Nephron (organoid): ENCODE measurements around the gene SLC22A23.

Experiments
- H3K27ac Mint-ChIP-seq, 3 experiments: 2 replicates each; pipeline ENCODE4 v1.8.0; 2020; ENCODE audit warnings: mixed read lengths in 3 of 3, mild to moderate bottlenecking in 2 of 3, moderate library complexity in 1 of 3
- H3K27me3 Mint-ChIP-seq: 2 replicates; pipeline ENCODE4 v1.8.0; 2021; ENCODE audit warnings: low read depth, mild to moderate bottlenecking, moderate library complexity, mixed read lengths
- H3K36me3 Mint-ChIP-seq: 2 replicates; pipeline ENCODE4 v1.8.0; 2020; ENCODE audit warnings: low read depth, mixed read lengths
- H3K4me1 Mint-ChIP-seq: 2 replicates; pipeline ENCODE4 v1.8.0; 2020; ENCODE audit warnings: mixed read lengths
- H3K4me3 Mint-ChIP-seq, 3 experiments: 2 replicates each; pipeline ENCODE4 v1.8.0; 2020; ENCODE audit warnings: mild to moderate bottlenecking in 3 of 3, mixed read lengths in 3 of 3, moderate library complexity in 2 of 3
- H3K9me3 Mint-ChIP-seq: 2 replicates; pipeline ENCODE4 v1.8.0; 2020; ENCODE audit warnings: mixed read lengths
- TF ChIP-seq, protein P1 (sequence below), 3 experiments: fragments of 200-600 bp; sonication (generic); IDR thresholded peaks; one replicate each; pipeline ENCODE4 v1.5.0; 2021; ENCODE audit warnings: antibody characterized with exemption in 3 of 3; ENCODE audit not compliant: unreplicated experiment in 3 of 3

Gene SLC22A23

GRCh38 chr6:3468585-3468984, 11.7 kb upstream of the SLC22A23 start:
- Mint-ChIP-seq H3K27me3 (peaks cover 10% of the 10 kb centered on the region), H3K36me3 (no peaks in the 10 kb centered on the region)

GRCh38 chr6:3467996-3468395, 11.1 kb upstream of the SLC22A23 start:
- H3K36me3 Mint-ChIP-seq: no peaks in the 10 kb centered on the region
- H3K27me3 Mint-ChIP-seq: peaks cover 12% of the 10 kb centered on the region
- H3K9me3 Mint-ChIP-seq: no peaks in the 10 kb centered on the region
- H3K27ac Mint-ChIP-seq: no peak overlapping the region
- H3K4me1 Mint-ChIP-seq: peaks cover 3% of the 10 kb centered on the region
- TF ChIP-seq, protein P1, sequence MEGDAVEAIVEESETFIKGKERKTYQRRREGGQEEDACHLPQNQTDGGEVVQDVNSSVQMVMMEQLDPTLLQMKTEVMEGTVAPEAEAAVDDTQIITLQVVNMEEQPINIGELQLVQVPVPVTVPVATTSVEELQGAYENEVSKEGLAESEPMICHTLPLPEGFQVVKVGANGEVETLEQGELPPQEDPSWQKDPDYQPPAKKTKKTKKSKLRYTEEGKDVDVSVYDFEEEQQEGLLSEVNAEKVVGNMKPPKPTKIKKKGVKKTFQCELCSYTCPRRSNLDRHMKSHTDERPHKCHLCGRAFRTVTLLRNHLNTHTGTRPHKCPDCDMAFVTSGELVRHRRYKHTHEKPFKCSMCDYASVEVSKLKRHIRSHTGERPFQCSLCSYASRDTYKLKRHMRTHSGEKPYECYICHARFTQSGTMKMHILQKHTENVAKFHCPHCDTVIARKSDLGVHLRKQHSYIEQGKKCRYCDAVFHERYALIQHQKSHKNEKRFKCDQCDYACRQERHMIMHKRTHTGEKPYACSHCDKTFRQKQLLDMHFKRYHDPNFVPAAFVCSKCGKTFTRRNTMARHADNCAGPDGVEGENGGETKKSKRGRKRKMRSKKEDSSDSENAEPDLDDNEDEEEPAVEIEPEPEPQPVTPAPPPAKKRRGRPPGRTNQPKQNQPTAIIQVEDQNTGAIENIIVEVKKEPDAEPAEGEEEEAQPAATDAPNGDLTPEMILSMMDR (IDR thresholded peaks at IDR 0.05; ENCODE audit: unreplicated experiment in 3 of 3): no peak
- no peak overlapping the region for H3K4me3 Mint-ChIP-seq

More at GRCh38 chr6:3468585-3468984, 11.7 kb upstream of the SLC22A23 start:
- peaks cover 6% of the 10 kb centered on the region for H3K4me1 Mint-ChIP-seq
- no peak overlapping the region for H3K4me3 Mint-ChIP-seq
- TF ChIP-seq, protein P1 (IDR thresholded peaks at IDR 0.05; ENCODE audit: unreplicated experiment in 3 of 3): no peak
- H3K9me3 Mint-ChIP-seq: no peaks in the 10 kb centered on the region
- H3K27ac Mint-ChIP-seq: no peak overlapping the region

DNA sequence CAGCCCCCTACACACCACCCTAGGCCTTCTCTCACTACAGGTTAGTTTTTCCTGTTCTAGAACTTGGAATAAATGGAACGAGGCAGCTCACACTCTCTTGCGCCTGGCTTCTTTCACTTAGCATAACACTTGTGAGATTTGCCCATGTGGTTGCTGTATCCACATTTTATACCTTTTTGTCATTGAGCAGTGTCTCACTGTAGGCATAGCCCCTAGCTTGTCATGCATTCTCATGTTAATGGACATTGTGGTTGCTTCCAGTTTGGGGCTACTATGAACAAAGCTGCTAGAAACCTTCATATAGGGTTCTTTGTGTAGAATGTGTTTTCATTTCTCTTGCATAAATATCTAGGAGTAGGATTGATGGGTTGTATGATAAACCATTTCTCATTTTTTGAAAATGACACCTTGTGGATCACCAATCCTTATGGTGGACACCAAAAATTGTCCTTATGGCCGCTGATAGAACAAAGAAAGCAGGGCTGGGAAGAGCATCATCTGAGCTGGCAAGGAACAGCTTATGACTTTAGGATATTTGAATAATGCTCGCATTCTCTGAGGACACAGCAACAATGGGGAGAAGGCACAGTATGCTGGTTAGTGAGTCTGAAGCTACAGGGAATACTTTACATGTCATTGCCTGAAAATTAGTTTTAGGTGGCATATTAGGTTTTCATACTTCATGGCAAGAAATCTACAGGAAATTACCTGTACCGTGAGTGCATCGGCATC, 9.8 kb upstream of the SLC22A23 start:
- Mint-ChIP-seq H3K27me3 (peaks cover 19% of the 10 kb centered on the region), H3K36me3 (no peaks in the 10 kb centered on the region), H3K9me3 (peaks cover 3% of the 10 kb centered on the region), H3K4me1 (no peaks in the 10 kb centered on the region), H3K27ac (no peak overlapping the region), H3K4me3 (no peak overlapping the region)
- TF ChIP-seq, protein P1 (IDR thresholded peaks at IDR 0.05; ENCODE audit: unreplicated experiment in 3 of 3): no peak

- Mint-ChIP-seq H3K9me3 (peaks cover 3% of the 10 kb centered on the region), H3K36me3 (no peaks in the 10 kb centered on the region), H3K4me1 (peaks cover 6% of the 10 kb centered on the region), H3K4me3 (no peak overlapping the region), H3K27me3 (peaks cover 34% of the 10 kb centered on the region), H3K27ac (no peak overlapping the region)
- TF ChIP-seq, protein P1 (IDR thresholded peaks at IDR 0.05; ENCODE audit: unreplicated experiment in 3 of 3): no peak
Observed at GRCh38 chr6:3460253-3460652, 3.4 kb upstream of the SLC22A23 start.

GRCh38 chr6:3458706-3459421, 2.0 kb upstream of the SLC22A23 start:
- peaks cover 34% of the 10 kb centered on the region for H3K27me3 Mint-ChIP-seq
- peaks cover 3% of the 10 kb centered on the region for H3K9me3 Mint-ChIP-seq
- H3K27ac Mint-ChIP-seq: no peak overlapping the region
- H3K36me3 Mint-ChIP-seq: no peaks in the 10 kb centered on the region
- peak overlapping the region; percentile 26 to 86 (median 50) for H3K4me3 Mint-ChIP-seq
- TF ChIP-seq, protein P1 (IDR thresholded peaks at IDR 0.05; ENCODE audit: unreplicated experiment in 3 of 3): no peak
- H3K4me1 Mint-ChIP-seq: peaks cover 6% of the 10 kb centered on the region
